ENCODE measurements around the gene MKNK2. TPM values are rescaled to one million over a fixed set of nuclear protein-coding genes. Genes with fewer than 3 reads are reported as not detected.
A peak's percentile ranks its signal among the peaks of the same experiment; 100 is the strongest.

The MKNK2 gene
- total and polyA plus RNA-seq, 5 donors: 75.9 to 151 (median 110) TPM

GRCh38 chr19:2063824-2064223, 12.8 kb upstream of the MKNK2 start:
- no peak for ATAC-seq
- H3K9me3 ChIP-seq (ENCODE audit: control insufficient read depth, low read length): no peaks in the 10 kb centered on the region
- WGBS: 76% methylated on average over 8 of the region's 8 CpGs
- intact Hi-C loops (cut with DNase I): no loop called here
- H3K4me3 ChIP-seq (ENCODE audit: low read length): no peak overlapping the region
- H3K4me1 ChIP-seq (ENCODE audit: control insufficient read depth, insufficient read depth, low read length): peaks cover 10% of the 10 kb centered on the region
- H3K27me3 ChIP-seq (ENCODE audit: control insufficient read depth, insufficient read depth): no peaks in the 10 kb centered on the region
- no peak for DNase-seq
- H3K27ac ChIP-seq (ENCODE audit: low read length): peak overlapping the region; percentile 42

DNA sequence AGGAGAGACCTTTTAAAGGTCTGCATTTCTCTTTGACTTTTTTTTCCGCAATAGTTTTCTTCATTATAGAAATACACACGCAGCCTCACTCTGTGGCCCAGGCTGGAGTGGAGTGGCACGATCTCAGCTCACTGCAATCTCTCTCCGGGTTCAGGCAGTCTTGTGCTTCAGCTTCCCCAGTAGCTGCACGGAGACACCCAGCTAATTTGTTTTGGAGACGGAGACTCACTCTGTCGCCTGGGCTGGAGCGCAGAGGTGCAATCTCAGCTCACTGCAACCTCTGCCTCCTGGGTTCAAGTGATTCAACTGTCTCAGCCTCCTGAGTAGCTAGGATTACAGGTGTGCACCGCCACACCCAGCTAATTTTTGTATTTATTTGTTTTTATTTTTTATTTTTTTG, 11.7 kb upstream of the MKNK2 start:
- 84% methylated on average over 9 of the region's 9 CpGs for WGBS
- H3K4me3 ChIP-seq (ENCODE audit: low read length): no peak overlapping the region
- no peak for DNase-seq
- ATAC-seq: no peak
- intact Hi-C loops (cut with DNase I): no loop called here
- H3K9me3 ChIP-seq (ENCODE audit: control insufficient read depth, low read length): no peaks in the 10 kb centered on the region
- no peak overlapping the region for H3K27ac ChIP-seq (ENCODE audit: low read length)
- H3K4me1 ChIP-seq (ENCODE audit: control insufficient read depth, insufficient read depth, low read length): peaks cover 10% of the 10 kb centered on the region
- no peaks in the 10 kb centered on the region for H3K27me3 ChIP-seq (ENCODE audit: control insufficient read depth, insufficient read depth)

DNA sequence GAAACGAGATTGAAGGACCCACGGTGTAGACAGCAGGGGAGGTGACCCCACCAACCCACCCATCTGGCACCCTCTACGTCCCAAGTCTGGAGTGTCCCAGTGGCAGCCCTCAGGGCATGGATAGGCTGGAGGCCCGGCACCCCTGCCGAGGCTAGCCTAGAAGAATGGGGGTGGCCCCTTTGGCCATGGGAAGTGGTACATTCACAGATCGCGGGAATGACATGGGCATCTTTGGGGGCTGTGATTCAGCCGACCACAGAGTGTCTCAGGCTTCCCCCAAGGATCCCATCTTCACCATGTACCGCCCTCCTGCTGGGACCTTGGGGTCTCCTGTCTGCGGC, 11.3 kb upstream of the MKNK2 start:
- Histone ChIP-seq H3K4me1 (ENCODE audit: control insufficient read depth, insufficient read depth, low read length) (peaks cover 10% of the 10 kb centered on the region), H3K27me3 (ENCODE audit: control insufficient read depth, insufficient read depth) (no peaks in the 10 kb centered on the region), H3K9me3 (ENCODE audit: control insufficient read depth, low read length) (no peaks in the 10 kb centered on the region), H3K27ac (ENCODE audit: low read length) (peak overlapping the region; percentile 92), H3K4me3 (ENCODE audit: low read length) (no peak overlapping the region)
- intact Hi-C loops (cut with DNase I): no loop called here
- no peak for ATAC-seq
- DNase-seq: peak in 1 of 3 donors; percentile 42
- 58% methylated on average over 10 of the region's 10 CpGs for WGBS

- intact Hi-C loops (cut with DNase I): no loop called here
- Histone ChIP-seq H3K9me3 (ENCODE audit: control insufficient read depth, low read length) (no peaks in the 10 kb centered on the region), H3K27me3 (ENCODE audit: control insufficient read depth, insufficient read depth) (no peaks in the 10 kb centered on the region), H3K27ac (ENCODE audit: low read length) (peak overlapping the region; percentile 92), H3K4me1 (ENCODE audit: control insufficient read depth, insufficient read depth, low read length) (peaks cover 12% of the 10 kb centered on the region), H3K4me3 (ENCODE audit: low read length) (peak overlapping the region; percentile 69)
- 2% methylated on average over 50 of the region's 50 CpGs for WGBS
- ATAC-seq (peak; percentile 87 to 88), DNase-seq (peak; percentile 99 to 100 (median 99))
These were observed 10.7 kb upstream of the MKNK2 start for GRCh38 chr19:2061495-2062388.

- intact Hi-C loops (cut with DNase I): no loop called here
- under 1% methylated on average over 54 of the region's 55 CpGs for WGBS
- peak; percentile 61 to 65 for ATAC-seq
- Histone ChIP-seq H3K27ac (ENCODE audit: low read length) (peak overlapping the region; percentile 89), H3K4me1 (ENCODE audit: control insufficient read depth, insufficient read depth, low read length) (peaks cover 12% of the 10 kb centered on the region), H3K9me3 (ENCODE audit: control insufficient read depth, low read length) (no peaks in the 10 kb centered on the region), H3K4me3 (ENCODE audit: low read length) (peak overlapping the region; percentile 69), H3K27me3 (ENCODE audit: control insufficient read depth, insufficient read depth) (no peaks in the 10 kb centered on the region)
- DNase-seq: peak; percentile 85 to 94 (median 93)
These were observed 9.9 kb upstream of the MKNK2 start for GRCh38 chr19:2060884-2061494.

DNA sequence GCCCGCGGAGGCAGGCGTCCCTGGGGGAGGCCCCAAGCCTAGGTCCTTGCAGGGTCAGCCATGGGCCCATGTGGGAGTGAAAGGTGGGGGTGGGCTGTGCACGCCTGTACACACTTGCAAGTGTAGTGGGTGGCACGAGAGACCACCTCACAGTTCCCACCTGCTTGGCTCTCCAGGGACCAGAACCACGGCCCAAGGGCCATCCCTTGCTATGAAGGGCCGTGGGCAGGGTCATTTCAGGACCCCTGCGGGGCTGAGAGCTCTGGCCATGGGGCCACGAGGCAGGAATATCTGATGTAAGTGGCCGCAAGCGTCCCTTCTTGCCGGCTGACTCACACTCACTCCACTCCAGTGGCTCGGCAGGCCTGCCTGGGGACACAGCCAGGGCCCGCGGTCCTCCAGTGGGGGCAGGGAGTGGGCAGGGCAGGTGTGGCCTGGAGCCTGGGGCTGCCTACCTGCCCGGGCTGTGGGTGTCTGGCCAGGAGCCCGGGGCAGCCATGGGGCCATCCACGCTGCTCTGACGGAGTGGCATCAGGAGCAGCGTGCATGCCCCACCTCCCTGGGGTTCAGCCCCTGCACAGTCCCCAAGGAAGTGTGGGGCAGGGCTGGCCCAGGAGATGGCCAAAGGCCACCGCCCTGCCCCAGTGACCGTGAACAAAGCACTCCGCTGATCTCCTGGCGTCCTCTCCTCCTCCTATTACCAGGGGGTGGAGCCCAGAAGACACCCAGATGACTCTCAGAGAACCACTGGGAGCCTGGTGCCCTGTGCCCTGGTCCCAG, 8.6 kb upstream of the MKNK2 start:
- Histone ChIP-seq H3K9me3 (ENCODE audit: control insufficient read depth, low read length) (no peaks in the 10 kb centered on the region), H3K4me1 (ENCODE audit: control insufficient read depth, insufficient read depth, low read length) (peaks cover 12% of the 10 kb centered on the region), H3K27me3 (ENCODE audit: control insufficient read depth, insufficient read depth) (no peaks in the 10 kb centered on the region), H3K27ac (ENCODE audit: low read length) (peak overlapping the region; percentile 89), H3K4me3 (ENCODE audit: low read length) (no peak overlapping the region)
- intact Hi-C loops (cut with DNase I): no loop called here
- peak; percentile 77 to 85 (median 81) for DNase-seq
- 46% methylated on average over 24 of the region's 24 CpGs for WGBS
- peak; percentile 14 to 41 for ATAC-seq

DNA sequence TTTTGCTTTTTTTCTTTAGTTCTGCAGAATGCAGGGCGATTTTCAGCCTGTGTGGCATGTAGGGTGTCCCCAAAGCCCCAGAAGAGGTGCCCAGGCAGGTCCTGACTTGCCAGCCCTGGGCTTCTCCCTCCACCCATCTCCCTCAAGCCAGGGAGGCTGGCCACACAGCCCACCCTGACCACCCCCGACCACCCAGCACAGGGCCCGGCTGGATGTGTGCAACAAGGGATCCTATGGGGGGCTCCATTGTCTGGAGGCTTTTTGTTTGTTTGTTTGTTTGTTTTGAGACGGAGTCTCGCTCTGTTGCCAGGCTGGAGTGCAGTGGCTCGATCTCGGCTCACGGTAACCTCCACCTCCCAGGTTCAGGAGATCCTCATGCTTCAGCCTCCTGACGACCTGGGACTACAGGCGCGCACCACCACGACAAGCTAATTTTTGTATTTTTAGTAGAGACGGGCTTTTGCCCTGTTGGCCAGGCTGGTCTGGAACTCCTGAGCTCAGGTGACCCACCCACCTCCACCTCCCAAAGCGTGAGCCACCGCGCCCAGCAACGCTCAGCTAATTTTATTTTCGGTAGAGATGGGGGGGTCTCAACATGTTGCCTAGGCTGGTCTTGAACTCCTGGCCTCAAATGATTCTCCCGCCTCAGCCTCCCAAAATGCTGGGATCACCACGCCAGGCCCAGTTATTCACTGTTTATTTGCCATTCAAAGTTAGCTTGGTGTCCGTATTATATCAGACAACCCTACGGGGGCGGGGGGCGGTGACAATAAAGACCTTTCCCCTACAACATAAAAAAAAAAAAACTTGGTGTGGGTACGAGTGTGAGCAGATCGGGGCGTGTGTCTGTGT, 7.8 kb upstream of the MKNK2 start:
- peaks cover 10% of the 10 kb centered on the region for H3K4me1 ChIP-seq (ENCODE audit: control insufficient read depth, insufficient read depth, low read length)
- H3K4me3 ChIP-seq (ENCODE audit: low read length): no peak overlapping the region
- intact Hi-C loops (cut with DNase I): no loop called here
- H3K27ac ChIP-seq (ENCODE audit: low read length): peak overlapping the region; percentile 89
- H3K27me3 ChIP-seq (ENCODE audit: control insufficient read depth, insufficient read depth): no peaks in the 10 kb centered on the region
- DNase-seq: no peak
- no peaks in the 10 kb centered on the region for H3K9me3 ChIP-seq (ENCODE audit: control insufficient read depth, low read length)
- WGBS: 90% methylated on average over 27 of the region's 27 CpGs
- no peak for ATAC-seq

DNA sequence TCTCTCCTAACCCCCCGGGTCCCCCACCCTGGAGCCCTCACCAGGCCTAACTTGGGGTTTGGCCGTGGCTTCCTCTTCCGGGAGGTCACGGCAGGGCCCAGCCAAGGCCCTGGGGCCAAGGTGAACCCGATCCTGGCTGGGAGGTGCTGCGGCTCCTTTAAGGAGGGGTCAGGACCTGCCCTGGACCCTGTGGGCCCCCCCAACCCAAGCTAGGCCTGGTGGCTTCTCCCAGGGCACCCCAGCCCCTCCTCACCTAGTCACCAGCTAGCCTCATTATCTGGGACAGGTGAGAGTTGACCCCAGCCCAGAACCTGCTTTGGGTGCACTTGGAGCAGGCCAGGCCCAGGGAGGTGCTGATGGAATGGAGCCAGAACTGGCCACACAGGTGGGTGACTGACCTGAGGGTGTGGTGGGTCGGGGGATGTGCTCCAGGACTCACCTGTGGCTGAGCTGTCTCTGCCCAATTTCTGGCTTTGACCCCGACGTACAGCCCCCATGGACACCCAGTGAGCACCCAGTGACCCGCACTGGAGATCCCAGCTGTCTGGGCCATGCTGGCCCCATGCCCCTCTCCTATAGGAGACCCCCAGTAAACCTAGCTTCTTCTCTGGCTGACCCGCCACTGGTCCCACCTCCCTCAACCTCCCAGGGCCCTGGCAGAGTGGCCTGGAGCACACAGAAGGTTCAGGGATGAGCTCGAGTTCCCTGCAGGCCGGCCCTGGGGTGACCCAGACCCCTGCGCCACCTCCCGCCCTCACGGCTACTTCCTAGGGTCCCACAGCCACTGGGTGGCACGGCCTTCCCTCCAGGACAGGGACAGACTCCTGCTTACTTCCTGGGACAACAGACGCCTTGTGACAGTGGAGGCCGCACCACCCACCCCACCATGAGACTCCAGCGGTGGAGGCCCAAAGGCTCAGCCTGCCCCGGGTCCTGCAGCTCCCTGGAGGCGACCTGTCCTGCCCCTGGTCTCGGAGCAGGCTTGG, 6.7 kb upstream of the MKNK2 start:
- intact Hi-C loops (cut with DNase I): no loop called here
- no peaks in the 10 kb centered on the region for H3K27me3 ChIP-seq (ENCODE audit: control insufficient read depth, insufficient read depth)
- peaks cover 10% of the 10 kb centered on the region for H3K4me1 ChIP-seq (ENCODE audit: control insufficient read depth, insufficient read depth, low read length)
- 84% methylated on average over 23 of the region's 23 CpGs for WGBS
- no peaks in the 10 kb centered on the region for H3K9me3 ChIP-seq (ENCODE audit: control insufficient read depth, low read length)
- no peak overlapping the region for H3K27ac ChIP-seq (ENCODE audit: low read length)
- ATAC-seq (no peak), DNase-seq (peak in 2 of 3 donors; percentile 59 to 64)
- H3K4me3 ChIP-seq (ENCODE audit: low read length): no peak overlapping the region

DNA sequence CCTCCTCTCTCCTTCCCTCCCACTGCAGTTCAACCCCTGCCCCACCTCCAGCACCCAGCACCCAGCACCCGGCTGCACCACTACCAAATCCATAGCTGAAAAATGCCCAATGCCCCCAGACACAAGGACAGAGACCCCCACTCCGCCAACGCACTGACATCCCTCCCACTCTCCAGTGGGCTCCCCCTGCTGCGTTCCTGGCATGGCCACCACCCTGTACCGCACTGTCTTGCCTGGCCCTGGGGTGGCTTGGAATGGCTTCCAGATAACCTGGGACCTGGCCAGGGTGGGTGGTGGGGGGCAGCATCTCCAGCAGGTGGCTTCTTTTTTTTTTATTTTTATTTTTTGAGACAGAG, 5.8 kb upstream of the MKNK2 start:
- no peak for ATAC-seq
- Histone ChIP-seq H3K4me1 (ENCODE audit: control insufficient read depth, insufficient read depth, low read length) (peaks cover 6% of the 10 kb centered on the region), H3K9me3 (ENCODE audit: control insufficient read depth, low read length) (no peaks in the 10 kb centered on the region), H3K4me3 (ENCODE audit: low read length) (no peak overlapping the region), H3K27me3 (ENCODE audit: control insufficient read depth, insufficient read depth) (no peaks in the 10 kb centered on the region), H3K27ac (ENCODE audit: low read length) (peak overlapping the region; percentile 55)
- peak in 2 of 3 donors; percentile 72 to 76 for DNase-seq
- intact Hi-C loops (cut with DNase I): no loop called here
- WGBS: 37% methylated on average over 5 of the region's 5 CpGs

Measured in right cardiac atrium (tissue), 5 donors.